Osteoblast (primary cell): Measurements from ENCODE around the gene DYSF. TPM values are rescaled to one million over a fixed set of nuclear protein-coding genes. Genes with fewer than 3 reads are reported as not detected.

Source experiments
- DNase-seq: peaks from one replicate; pipeline ENCODE4 v3.0.0; 2011; ENCODE audit warnings: low spot score, mixed read lengths; ENCODE audit not compliant: insufficient read length; ENCODE audit errors: missing footprints
- H2AFZ ChIP-seq: 2 replicates; pipeline ENCODE4 v1.6.0; 2011; ENCODE audit warnings: mild to moderate bottlenecking, low read length
- H3K27ac ChIP-seq: 2 replicates; pipeline ENCODE4 v1.5.1; 2011; ENCODE audit warnings: mild to moderate bottlenecking, low read depth, low read length, moderate library complexity
- H3K27me3 ChIP-seq: 2 replicates; pipeline ENCODE4 v1.6.0; 2012; ENCODE audit warnings: mild to moderate bottlenecking, control low read depth, inconsistent platforms, low read length, moderate library complexity; ENCODE audit not compliant: insufficient read depth
- H3K36me3 ChIP-seq: 2 replicates; pipeline ENCODE4 v1.5.1; 2011; ENCODE audit warnings: mild to moderate bottlenecking, low read length, control low read depth, moderate library complexity; ENCODE audit not compliant: insufficient read depth
- H3K4me1 ChIP-seq: 2 replicates; pipeline ENCODE4 v1.5.1; 2011; ENCODE audit warnings: mild to moderate bottlenecking, low read length, control low read depth, moderate library complexity; ENCODE audit not compliant: insufficient read depth
- H3K4me2 ChIP-seq: 2 replicates; pipeline ENCODE4 v1.6.0; 2011; ENCODE audit warnings: mild to moderate bottlenecking, low read length; ENCODE audit not compliant: insufficient read depth
- H3K4me3 ChIP-seq: fragments of 200-600 bp; sonication (generic); 3 replicates; pipeline ENCODE4 v1.5.1; 2012; ENCODE audit warnings: mild to moderate bottlenecking, low read length, inconsistent platforms; ENCODE audit not compliant: insufficient read depth
- H3K79me2 ChIP-seq: 2 replicates; pipeline ENCODE4 v1.6.0; 2012; ENCODE audit warnings: mild to moderate bottlenecking, low read length, control low read depth, inconsistent platforms; ENCODE audit not compliant: insufficient read depth
- H3K9me3 ChIP-seq: 2 replicates; pipeline ENCODE4 v1.5.1; 2011; ENCODE audit warnings: low read depth, low read length, control low read depth
- H4K20me1 ChIP-seq: 2 replicates; pipeline ENCODE4 v1.6.0; 2012; ENCODE audit warnings: mild to moderate bottlenecking, low read length, control low read depth; ENCODE audit not compliant: insufficient read depth
- CTCF ChIP-seq: IDR thresholded peaks from 2 replicates; pipeline ENCODE4 v1.5.1; 2011; ENCODE audit warnings: mild to moderate bottlenecking, low read depth, low read length, moderate library complexity; ENCODE audit errors: extremely low read depth
- total RNA-seq: library from RNA; depleted of rRNA; stranded (reverse); fragments of >200 nt; gene quantifications from 2 replicates; pipeline ENCODE4 v1.2.3, GENCODE V29; 2012

Gene DYSF
- total RNA-seq, 1 donor, result 4.3 TPM

GRCh38 chr2:71567625-71568024, 114.3 kb downstream of the DYSF start:
- Histone ChIP-seq H3K79me2 (no peaks in the 10 kb centered on the region), H3K4me3 (no peak overlapping the region), H4K20me1 (no peaks in the 10 kb centered on the region), H3K27me3 (peaks cover 7% of the 10 kb centered on the region), H3K36me3 (no peaks in the 10 kb centered on the region), H2AFZ (no peak overlapping the region), H3K4me2 (no peak overlapping the region), H3K27ac (no peak overlapping the region), H3K4me1 (peaks cover 27% of the 10 kb centered on the region), H3K9me3 (no peaks in the 10 kb centered on the region)
- DNase-seq, result no peak
- TF ChIP-seq CTCF, result no peak

DNA sequence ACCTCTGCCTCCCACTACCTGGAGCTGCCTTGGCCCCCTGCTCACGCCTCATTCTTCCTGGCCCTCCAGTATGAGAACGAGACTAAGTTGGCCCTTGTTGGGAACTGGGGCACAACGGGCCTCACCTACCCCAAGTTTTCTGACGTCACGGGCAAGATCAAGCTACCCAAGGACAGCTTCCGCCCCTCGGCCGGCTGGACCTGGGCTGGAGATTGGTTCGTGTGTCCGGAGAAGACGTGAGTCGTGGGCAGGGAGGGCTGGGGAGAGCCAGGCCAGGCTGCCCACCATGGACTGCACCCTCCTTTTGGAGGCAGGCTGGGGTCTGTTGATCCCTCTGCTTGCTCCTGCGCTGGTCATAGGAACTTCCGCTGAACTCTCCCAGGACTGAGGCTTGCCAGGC, 114.7 kb downstream of the DYSF start:
- no peaks in the 10 kb centered on the region for H3K9me3 ChIP-seq
- H4K20me1 ChIP-seq, result no peaks in the 10 kb centered on the region
- H3K4me1 ChIP-seq, result peaks cover 27% of the 10 kb centered on the region
- H3K27me3 ChIP-seq, result peaks cover 7% of the 10 kb centered on the region
- H3K4me2 ChIP-seq, result no peak overlapping the region
- no peak for TF ChIP-seq CTCF
- H3K4me3 ChIP-seq, result no peak overlapping the region
- no peaks in the 10 kb centered on the region for H3K79me2 ChIP-seq
- no peaks in the 10 kb centered on the region for H3K36me3 ChIP-seq
- no peak overlapping the region for H2AFZ ChIP-seq
- DNase-seq, result no peak
- H3K27ac ChIP-seq, result no peak overlapping the region

DNA sequence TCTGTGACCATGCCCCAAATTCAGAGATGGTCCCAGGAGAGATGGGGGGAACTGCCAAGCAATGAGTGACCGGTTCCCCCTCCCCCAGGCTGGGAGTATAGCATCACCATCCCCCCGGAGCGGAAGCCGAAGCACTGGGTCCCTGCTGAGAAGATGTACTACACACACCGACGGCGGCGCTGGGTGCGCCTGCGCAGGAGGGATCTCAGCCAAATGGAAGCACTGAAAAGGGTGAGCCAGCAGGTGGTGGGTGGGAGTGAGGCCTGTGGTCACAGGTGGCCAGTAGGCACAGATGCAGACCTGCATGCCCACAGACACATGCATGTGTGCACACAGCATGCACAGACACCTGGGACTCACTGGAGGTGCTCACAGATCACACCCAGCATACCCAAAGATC, 117.2 kb downstream of the DYSF start:
- Histone ChIP-seq H3K4me3 (no peak overlapping the region), H3K4me1 (peaks cover 14% of the 10 kb centered on the region), H3K4me2 (no peak overlapping the region), H3K27ac (no peak overlapping the region), H4K20me1 (no peaks in the 10 kb centered on the region), H2AFZ (no peak overlapping the region), H3K9me3 (no peaks in the 10 kb centered on the region), H3K36me3 (no peaks in the 10 kb centered on the region), H3K27me3 (peaks cover 7% of the 10 kb centered on the region), H3K79me2 (no peaks in the 10 kb centered on the region)
- DNase-seq, result no peak
- no peak for TF ChIP-seq CTCF

DNA sequence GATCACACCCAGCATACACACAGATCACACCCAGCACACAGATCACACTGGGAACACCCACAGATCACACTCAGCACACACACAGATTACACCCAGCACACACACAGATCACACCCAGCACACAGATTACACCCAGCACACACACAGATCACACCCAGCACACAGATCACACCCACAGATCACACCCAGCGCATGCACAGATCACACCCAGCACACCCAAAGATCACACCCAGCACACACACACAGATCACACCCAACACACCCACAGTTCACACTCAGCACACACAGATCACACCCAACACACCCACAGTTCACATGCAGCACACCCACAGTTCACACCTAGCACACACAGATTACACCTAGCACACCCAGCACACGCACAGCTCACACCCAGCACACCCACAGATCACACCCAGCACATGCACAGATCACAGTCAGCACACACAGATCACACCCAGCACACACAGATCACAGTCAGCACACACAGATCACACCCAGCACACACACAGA, 117.6 kb downstream of the DYSF start:
- H4K20me1 ChIP-seq, result no peaks in the 10 kb centered on the region
- TF ChIP-seq CTCF, result no peak
- no peaks in the 10 kb centered on the region for H3K79me2 ChIP-seq
- no peak for DNase-seq
- no peak overlapping the region for H3K4me3 ChIP-seq
- no peaks in the 10 kb centered on the region for H3K9me3 ChIP-seq
- no peak overlapping the region for H3K27ac ChIP-seq
- peaks cover 7% of the 10 kb centered on the region for H3K27me3 ChIP-seq
- no peaks in the 10 kb centered on the region for H3K36me3 ChIP-seq
- H3K4me2 ChIP-seq, result no peak overlapping the region
- no peak overlapping the region for H2AFZ ChIP-seq
- peaks cover 9% of the 10 kb centered on the region for H3K4me1 ChIP-seq
